ENCODE results near the gene ASTL. TPM values are rescaled to one million over a fixed set of nuclear protein-coding genes. Genes with fewer than 3 reads are reported as not detected.
"Not testable (repeated sequence)": the region's sequence is repeated elsewhere in the genome, so short reads cannot be mapped to it uniquely, and the experiment has no call there.

ASTL gene
- total RNA-seq, 1 donor from 2014 or later, result not detected

- peak; percentile 56 for ATAC-seq
- H3K27ac ChIP-seq, result peak overlapping the region; percentile 42
Measured at GRCh38 chr2:96164459-96165184, 26.3 kb upstream of the ASTL start.

GRCh38 chr2:96163768-96164429 is 25.6 kb upstream of the ASTL start:
- no peak for TF ChIP-seq CTCF (IDR thresholded peaks at IDR 0.05)
- Histone ChIP-seq H3K4me3 (no peak overlapping the region), H3K27ac (peak overlapping the region; percentile 42), H3K36me3 (no peaks in the 10 kb centered on the region), H3K4me1 (no peaks in the 10 kb centered on the region), H3K9me3 (no peaks in the 10 kb centered on the region), H3K27me3 (no peaks in the 10 kb centered on the region)
- DNase-seq (no peak), ATAC-seq (peak; percentile 62)
- intact Hi-C loops (cut with DNase I), result no loop called here

More at GRCh38 chr2:96164459-96165184, 26.3 kb upstream of the ASTL start:
- intact Hi-C loops (cut with DNase I), result no loop called here
- H3K4me3 ChIP-seq, result no peak overlapping the region
- no peak for TF ChIP-seq CTCF (IDR thresholded peaks at IDR 0.05)
- H3K4me1 ChIP-seq, result no peaks in the 10 kb centered on the region
- no peak for DNase-seq
- H3K36me3 ChIP-seq, result no peaks in the 10 kb centered on the region
- no peaks in the 10 kb centered on the region for H3K9me3 ChIP-seq
- H3K27me3 ChIP-seq, result no peaks in the 10 kb centered on the region

GRCh38 chr2:96163415-96163767 is 25.1 kb upstream of the ASTL start:
- H3K27me3 ChIP-seq, result no peaks in the 10 kb centered on the region
- peak; percentile 11 for ATAC-seq

GRCh38 chr2:96161898-96162297 is 23.6 kb upstream of the ASTL start:
- intact Hi-C loops (cut with DNase I), result no loop called here
- TF ChIP-seq CTCF (IDR thresholded peaks at IDR 0.05), result no peak
- Histone ChIP-seq H3K4me1 (no peaks in the 10 kb centered on the region), H3K36me3 (no peaks in the 10 kb centered on the region), H3K27me3 (no peaks in the 10 kb centered on the region), H3K27ac (no peak overlapping the region), H3K4me3 (no peak overlapping the region), H3K9me3 (no peaks in the 10 kb centered on the region)
- ATAC-seq (no peak), DNase-seq (no peak)

More at GRCh38 chr2:96163415-96163767, 25.1 kb upstream of the ASTL start:
- Histone ChIP-seq H3K4me3 (no peak overlapping the region), H3K4me1 (no peaks in the 10 kb centered on the region), H3K27ac (no peak overlapping the region), H3K9me3 (no peaks in the 10 kb centered on the region), H3K36me3 (no peaks in the 10 kb centered on the region)
- no peak for TF ChIP-seq CTCF (IDR thresholded peaks at IDR 0.05)
- DNase-seq, result no peak
- intact Hi-C loops (cut with DNase I), result no loop called here

GRCh38 chr2:96160366-96160765 is 22.1 kb upstream of the ASTL start:
- H3K4me1 ChIP-seq; intact Hi-C loops (cut with DNase I); H3K27me3 ChIP-seq; ATAC-seq; H3K27ac ChIP-seq; H3K36me3 ChIP-seq; H3K4me3 ChIP-seq; H3K9me3 ChIP-seq: not testable (repeated sequence)
- peak; percentile 11 for DNase-seq

GRCh38 chr2:96159084-96159830 is 21.0 kb upstream of the ASTL start:
- Histone ChIP-seq H3K27ac (no peak overlapping the region), H3K36me3 (no peaks in the 10 kb centered on the region), H3K27me3 (no peaks in the 10 kb centered on the region), H3K4me1 (no peaks in the 10 kb centered on the region), H3K9me3 (no peaks in the 10 kb centered on the region), H3K4me3 (no peak overlapping the region)
- DNase-seq, result peak; percentile 40
- ATAC-seq, result no peak
- TF ChIP-seq CTCF (IDR thresholded peaks at IDR 0.05), result no peak
- intact Hi-C loops (cut with DNase I), result no loop called here
